PC-9 (cell line): ENCODE results near the gene HSF2.

Experiments
- EZH2 ChIP-seq: fragments of 200-600 bp; sonication (generic); IDR thresholded peaks from 2 replicates; pipeline ENCODE4 v1.8.0; 2017; ENCODE audit warnings: antibody characterized with exemption, low read depth
- TF ChIP-seq, protein P1 (sequence below): fragments of 200-600 bp; sonication (generic); conservative IDR thresholded peaks from 2 replicates; pipeline ENCODE4 v1.6.1; 2017; ENCODE audit warnings: mixed run types, antibody characterized with exemption, mild to moderate bottlenecking, moderate library complexity

DNA sequence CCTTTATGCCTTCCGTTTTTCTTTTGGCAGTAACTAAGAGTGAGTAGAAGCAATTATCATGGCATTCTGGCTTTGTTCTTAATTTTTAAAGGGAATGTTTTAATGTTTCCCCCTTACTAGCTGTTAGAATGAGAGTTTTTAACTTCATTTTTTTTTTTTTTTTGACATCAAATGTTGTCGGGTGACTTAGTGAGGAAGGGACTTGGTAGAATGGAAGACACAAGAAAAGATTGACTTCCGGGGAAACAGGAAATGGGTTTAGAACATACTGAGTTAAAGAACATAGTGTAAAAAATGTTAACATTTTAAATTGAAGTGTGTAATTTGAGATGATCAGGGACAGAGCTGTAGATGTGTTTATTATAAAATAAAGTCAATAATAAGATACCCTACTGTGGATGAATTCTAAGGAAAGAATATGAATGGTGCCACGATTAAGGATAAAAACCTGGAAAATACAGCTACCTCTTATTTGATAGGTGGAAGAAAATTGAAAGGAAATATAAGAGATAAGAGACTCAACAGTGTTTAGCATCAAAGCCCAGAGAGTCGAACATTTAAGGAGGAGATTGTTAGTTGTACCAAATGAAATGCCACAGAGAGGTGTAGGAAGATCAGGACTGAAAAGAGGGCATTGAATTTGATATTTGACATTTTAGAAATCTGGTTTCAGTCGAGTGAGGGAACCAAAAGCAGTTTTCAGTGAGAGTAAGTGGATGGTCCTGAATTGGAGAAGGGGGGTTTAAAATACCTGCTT is 9.4 kb downstream of the HSF2 start:
- TF ChIP-seq EZH2, result no peak
- TF ChIP-seq, protein P1, sequence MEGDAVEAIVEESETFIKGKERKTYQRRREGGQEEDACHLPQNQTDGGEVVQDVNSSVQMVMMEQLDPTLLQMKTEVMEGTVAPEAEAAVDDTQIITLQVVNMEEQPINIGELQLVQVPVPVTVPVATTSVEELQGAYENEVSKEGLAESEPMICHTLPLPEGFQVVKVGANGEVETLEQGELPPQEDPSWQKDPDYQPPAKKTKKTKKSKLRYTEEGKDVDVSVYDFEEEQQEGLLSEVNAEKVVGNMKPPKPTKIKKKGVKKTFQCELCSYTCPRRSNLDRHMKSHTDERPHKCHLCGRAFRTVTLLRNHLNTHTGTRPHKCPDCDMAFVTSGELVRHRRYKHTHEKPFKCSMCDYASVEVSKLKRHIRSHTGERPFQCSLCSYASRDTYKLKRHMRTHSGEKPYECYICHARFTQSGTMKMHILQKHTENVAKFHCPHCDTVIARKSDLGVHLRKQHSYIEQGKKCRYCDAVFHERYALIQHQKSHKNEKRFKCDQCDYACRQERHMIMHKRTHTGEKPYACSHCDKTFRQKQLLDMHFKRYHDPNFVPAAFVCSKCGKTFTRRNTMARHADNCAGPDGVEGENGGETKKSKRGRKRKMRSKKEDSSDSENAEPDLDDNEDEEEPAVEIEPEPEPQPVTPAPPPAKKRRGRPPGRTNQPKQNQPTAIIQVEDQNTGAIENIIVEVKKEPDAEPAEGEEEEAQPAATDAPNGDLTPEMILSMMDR, result no peak
